Skin epidermis (tissue), 12 donors: ENCODE data around the gene BRI3BP.
"Not testable (repeated sequence)": the region's sequence is repeated elsewhere in the genome, so short reads cannot be mapped to it uniquely, and the experiment has no call there.

Source experiments
- H3K27ac ChIP-seq, 21 experiments: fragments of 200-600 bp; sonication (generic) in 11 of 21; one replicate each; pipeline ENCODE4 v1.5.0; 2020; ENCODE audit warnings: mild to moderate bottlenecking in 3 of 21, inconsistent platforms in 2 of 21, moderate library complexity in 2 of 21
- H3K4me3 ChIP-seq, 7 experiments: fragments of 200-600 bp; sonication (generic) in 2 of 7; one replicate each; pipeline ENCODE4 v1.5.0; 2020; ENCODE audit warnings: inconsistent platforms in 2 of 7, mild to moderate bottlenecking in 2 of 7, moderate library complexity in 1 of 7

Gene BRI3BP

DNA sequence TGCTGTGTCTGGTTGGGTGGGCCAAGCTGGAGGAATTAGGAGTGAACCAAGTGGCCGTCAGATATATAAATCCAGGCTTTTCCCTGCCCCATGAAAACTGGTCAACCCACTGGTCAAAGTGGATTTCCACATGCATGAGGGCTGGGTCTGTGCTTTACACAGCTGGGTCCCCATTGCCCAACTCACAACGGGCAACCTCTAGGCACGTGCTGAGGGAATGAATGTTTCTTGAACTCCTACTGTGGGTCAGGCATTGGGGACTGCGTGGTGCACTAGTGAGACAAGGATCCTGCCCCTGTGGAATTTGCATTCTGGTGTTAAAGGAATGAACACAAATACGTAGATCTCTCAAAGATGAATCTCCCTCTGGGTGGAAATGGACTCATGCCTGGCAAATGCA, 64.3 kb downstream of the BRI3BP start:
- Histone ChIP-seq H3K4me3 (no peak overlapping the region), H3K27ac (no peak overlapping the region)

- H3K4me3 ChIP-seq = no peak overlapping the region
- no peak overlapping the region for H3K27ac ChIP-seq
Observed at GRCh38 chr12:125061229-125061628, 67.8 kb downstream of the BRI3BP start.

DNA sequence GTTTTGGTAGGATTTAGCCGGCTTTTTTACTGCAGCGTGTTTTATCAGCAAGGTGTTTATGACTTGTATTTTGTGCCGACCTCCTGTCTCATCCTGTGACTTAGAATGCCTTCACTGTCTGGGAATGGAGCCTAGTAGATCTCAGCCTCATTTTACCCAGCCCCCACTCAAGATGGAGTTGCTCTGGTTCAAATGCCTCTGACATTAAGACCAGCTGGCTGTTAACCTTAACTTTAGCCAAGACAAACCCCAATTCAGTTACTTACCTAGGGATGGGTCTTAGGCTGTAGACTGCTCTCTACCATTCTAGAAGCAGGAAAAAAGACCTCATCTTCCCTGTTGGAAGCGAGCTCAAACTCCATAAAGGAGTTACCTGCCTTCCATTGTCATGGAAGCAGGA, 70.1 kb downstream of the BRI3BP start:
- not testable (repeated sequence) for H3K4me3 ChIP-seq, H3K27ac ChIP-seq

- Histone ChIP-seq H3K4me3 (peak overlapping the region in 5 of 7 experiments; percentile 69 to 92 (median 75)), H3K27ac (peak overlapping the region in 1 of 21 experiments; percentile 92)
Observed at GRCh38 chr12:125064492-125064891, 71.0 kb downstream of the BRI3BP start.

GRCh38 chr12:125065021-125065918, 71.8 kb downstream of the BRI3BP start, which contains the start of gene AACS:
TSS of gene AACS (plus strand) at chr12:125065435. CDS start at chr12:125065585, 150 bp downstream.
- H3K4me3 ChIP-seq = peak within 1 kb of the TSS; percentile 58 to 92 (median 70)
- H3K27ac ChIP-seq = peak within 1 kb of the TSS in 20 of 21 experiments; percentile 37 to 92 (median 78)

DNA sequence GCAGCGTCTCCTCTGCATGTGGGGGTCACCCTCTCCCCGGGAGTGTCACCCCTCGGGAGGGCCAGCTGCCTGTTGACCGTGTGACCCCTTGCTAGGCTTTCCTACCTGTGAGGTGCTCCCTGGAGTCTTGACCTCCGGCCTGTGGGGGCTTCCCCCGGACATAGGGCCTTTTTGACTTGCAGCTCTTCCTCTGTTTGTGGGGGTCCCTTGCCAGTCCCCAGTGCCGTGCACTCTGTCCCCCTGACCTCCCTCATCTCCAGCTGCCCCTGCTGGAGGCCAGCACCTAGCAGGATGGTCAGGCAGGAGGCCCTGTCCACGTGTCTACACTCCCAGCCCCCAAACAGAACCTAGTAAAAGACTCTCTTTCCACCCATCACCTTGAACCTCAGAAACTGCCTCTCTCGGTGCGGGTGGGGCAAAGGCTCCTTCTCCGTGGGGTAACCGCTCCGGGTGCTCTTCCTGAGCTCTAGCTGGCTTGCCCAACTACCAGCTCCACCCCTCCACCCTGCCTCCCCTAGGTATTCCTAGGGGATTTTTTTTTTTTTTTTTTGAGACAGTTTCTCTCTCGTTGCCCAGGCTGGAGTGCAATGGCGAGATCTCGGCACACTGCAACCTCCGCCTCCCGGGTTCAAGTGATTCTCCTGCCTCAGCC, 72.6 kb downstream of the BRI3BP start:
- peak overlapping the region in 17 of 21 experiments; percentile 37 to 92 (median 80) for H3K27ac ChIP-seq
- H3K4me3 ChIP-seq = peak overlapping the region; percentile 58 to 92 (median 70)

- Histone ChIP-seq H3K27ac (no peak overlapping the region), H3K4me3 (no peak overlapping the region)
Observed at GRCh38 chr12:125068391-125068790, 74.9 kb downstream of the BRI3BP start.

DNA sequence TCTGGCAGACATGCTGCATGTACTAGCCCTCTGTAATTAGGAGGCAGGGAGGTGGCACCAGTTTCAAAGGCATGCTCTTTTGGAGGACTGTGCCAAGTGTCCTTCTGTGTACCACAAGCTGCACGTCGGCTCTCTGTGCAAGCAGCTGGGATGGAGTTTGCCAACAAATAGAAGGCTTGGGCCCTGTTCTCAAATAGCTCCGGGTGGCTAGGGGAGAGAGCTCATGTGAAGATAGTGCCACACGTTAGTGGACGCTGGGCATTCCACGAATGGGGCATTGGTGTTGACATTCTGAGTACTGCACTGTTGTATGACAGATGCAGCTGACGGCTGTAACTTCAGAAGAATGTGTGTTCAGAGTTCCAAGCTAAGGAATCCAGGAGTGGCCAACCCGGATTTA, 76.2 kb downstream of the BRI3BP start:
- H3K27ac ChIP-seq = no peak overlapping the region
- no peak overlapping the region for H3K4me3 ChIP-seq

DNA sequence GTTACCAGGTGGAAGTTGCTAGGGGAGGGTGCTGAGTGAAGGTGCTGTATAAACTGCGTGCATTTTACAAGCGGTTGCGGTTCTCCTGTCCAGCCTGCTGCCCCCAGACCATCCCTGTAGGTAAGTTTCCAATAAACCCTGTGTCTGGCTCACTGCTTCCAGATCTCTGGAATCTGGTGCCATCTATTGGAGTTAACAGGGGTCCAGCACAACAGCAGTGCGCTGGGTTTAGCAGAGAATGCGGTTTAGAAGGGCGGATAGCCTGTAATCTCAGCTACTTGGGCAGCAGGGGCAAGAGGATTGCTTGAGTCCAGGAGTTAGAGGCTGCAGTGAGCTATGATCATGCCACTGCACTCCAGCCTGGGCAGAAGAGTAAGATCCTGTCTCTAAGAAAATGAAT, 76.7 kb downstream of the BRI3BP start:
- H3K4me3 ChIP-seq = no peak overlapping the region
- no peak overlapping the region for H3K27ac ChIP-seq

- no peak overlapping the region for H3K27ac ChIP-seq
Observed at GRCh38 chr12:125070661-125071390, 77.4 kb downstream of the BRI3BP start.

GRCh38 chr12:125071456-125071855, 78.0 kb downstream of the BRI3BP start:
- Histone ChIP-seq H3K4me3 (no peak overlapping the region), H3K27ac (no peak overlapping the region)

More at GRCh38 chr12:125070661-125071390, 77.4 kb downstream of the BRI3BP start:
- H3K4me3 ChIP-seq = no peak overlapping the region

- Histone ChIP-seq H3K27ac (no peak overlapping the region), H3K4me3 (no peak overlapping the region)
Observed at GRCh38 chr12:125072496-125072895, 79.1 kb downstream of the BRI3BP start.

- H3K27ac ChIP-seq, H3K4me3 ChIP-seq: not testable (repeated sequence)
Observed at GRCh38 chr12:125074294-125074693, 80.8 kb downstream of the BRI3BP start.

DNA sequence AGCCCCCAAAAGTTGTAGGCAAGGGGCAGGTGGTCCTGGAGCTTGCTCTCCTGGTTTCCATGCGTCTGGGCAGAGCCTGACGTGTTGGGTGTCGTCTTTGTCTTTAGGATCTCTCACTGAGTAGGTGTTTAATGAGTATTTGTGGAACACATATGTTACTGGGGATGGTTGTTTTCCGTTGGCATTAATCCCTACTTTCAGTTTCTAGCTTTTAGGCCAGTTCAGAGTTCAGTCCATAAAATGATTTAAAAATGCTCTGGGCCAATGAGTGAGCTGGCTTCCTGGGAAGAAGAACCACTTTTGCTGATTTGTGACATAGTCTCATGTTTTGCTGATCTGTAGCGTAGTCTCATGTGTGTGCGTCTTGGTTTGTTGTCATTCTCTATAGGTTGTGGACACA, 82.7 kb downstream of the BRI3BP start:
- no peak overlapping the region for H3K27ac ChIP-seq

GRCh38 chr12:125079084-125079483, 85.6 kb downstream of the BRI3BP start:
- Histone ChIP-seq H3K4me3 (no peak overlapping the region), H3K27ac (peak overlapping the region in 18 of 21 experiments; percentile 10 to 89 (median 76))

More for the DNA sequence above, 82.7 kb downstream of the BRI3BP start:
- H3K4me3 ChIP-seq = no peak overlapping the region

GRCh38 chr12:125079648-125080645, 86.5 kb downstream of the BRI3BP start:
- Histone ChIP-seq H3K4me3 (no peak overlapping the region), H3K27ac (peak overlapping the region; percentile 0 to 89 (median 76))
